Measurements from ENCODE around the gene GBE1. TPM values are rescaled to one million over a fixed set of nuclear protein-coding genes. Genes with fewer than 3 reads are reported as not detected.

The GBE1 gene
- total RNA-seq, 1 donor from 2014 or later, result 11.3 TPM

- no peak for TF ChIP-seq CTCF (IDR thresholded peaks at IDR 0.05; ENCODE audit: partially characterized antibody, unreplicated experiment)
- DNase-seq, result no peak
- H3K4me1 Mint-ChIP-seq (ENCODE audit: low read depth, unreplicated experiment), result no peaks in the 10 kb centered on the region
- H3K36me3 Mint-ChIP-seq (ENCODE audit: unreplicated experiment), result no peaks in the 10 kb centered on the region
- H3K4me3 Mint-ChIP-seq (ENCODE audit: unreplicated experiment), result no peak overlapping the region
- H3K27me3 Mint-ChIP-seq (ENCODE audit: unreplicated experiment), result no peaks in the 10 kb centered on the region
- H3K27ac Mint-ChIP-seq (ENCODE audit: unreplicated experiment), result no peak overlapping the region
- H3K9me3 Mint-ChIP-seq (ENCODE audit: unreplicated experiment), result no peaks in the 10 kb centered on the region
Measured at GRCh38 chr3:81741216-81741615, 20.2 kb downstream of the GBE1 start.

GRCh38 chr3:81740731-81741130, 20.7 kb downstream of the GBE1 start:
- no peaks in the 10 kb centered on the region for H3K9me3 Mint-ChIP-seq (ENCODE audit: unreplicated experiment)
- TF ChIP-seq CTCF (IDR thresholded peaks at IDR 0.05; ENCODE audit: partially characterized antibody, unreplicated experiment), result no peak
- H3K36me3 Mint-ChIP-seq (ENCODE audit: unreplicated experiment), result no peaks in the 10 kb centered on the region
- no peaks in the 10 kb centered on the region for H3K4me1 Mint-ChIP-seq (ENCODE audit: low read depth, unreplicated experiment)
- no peak overlapping the region for H3K4me3 Mint-ChIP-seq (ENCODE audit: unreplicated experiment)
- no peak overlapping the region for H3K27ac Mint-ChIP-seq (ENCODE audit: unreplicated experiment)
- no peaks in the 10 kb centered on the region for H3K27me3 Mint-ChIP-seq (ENCODE audit: unreplicated experiment)
- DNase-seq, result no peak

DNA sequence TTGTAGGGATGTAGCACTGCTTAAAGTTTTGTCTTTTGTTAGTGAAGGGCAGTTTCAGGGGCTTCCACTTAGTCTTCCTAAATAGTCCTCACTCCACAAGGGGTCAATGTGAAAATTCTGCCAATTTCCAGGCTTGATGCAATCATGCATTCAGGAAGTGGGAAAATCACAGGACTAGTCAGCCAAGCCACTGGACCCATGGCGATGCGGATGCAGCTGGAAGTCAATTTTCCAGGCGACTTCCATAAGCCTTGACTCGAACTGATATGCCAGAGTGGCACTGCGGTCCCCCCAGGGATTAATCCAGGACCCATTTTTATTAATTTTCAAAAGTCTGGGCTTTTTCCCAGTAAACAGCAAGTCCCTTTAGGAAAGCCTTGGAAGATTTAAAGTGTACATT, 26.1 kb downstream of the GBE1 start:
- TF ChIP-seq CTCF (IDR thresholded peaks at IDR 0.05; ENCODE audit: partially characterized antibody, unreplicated experiment), result no peak
- Mint-ChIP-seq H3K9me3 (ENCODE audit: unreplicated experiment) (no peaks in the 10 kb centered on the region), H3K4me1 (ENCODE audit: low read depth, unreplicated experiment) (no peaks in the 10 kb centered on the region), H3K36me3 (ENCODE audit: unreplicated experiment) (no peaks in the 10 kb centered on the region), H3K27ac (ENCODE audit: unreplicated experiment) (no peak overlapping the region), H3K4me3 (ENCODE audit: unreplicated experiment) (no peak overlapping the region), H3K27me3 (ENCODE audit: unreplicated experiment) (no peaks in the 10 kb centered on the region)
- no peak for DNase-seq

DNA sequence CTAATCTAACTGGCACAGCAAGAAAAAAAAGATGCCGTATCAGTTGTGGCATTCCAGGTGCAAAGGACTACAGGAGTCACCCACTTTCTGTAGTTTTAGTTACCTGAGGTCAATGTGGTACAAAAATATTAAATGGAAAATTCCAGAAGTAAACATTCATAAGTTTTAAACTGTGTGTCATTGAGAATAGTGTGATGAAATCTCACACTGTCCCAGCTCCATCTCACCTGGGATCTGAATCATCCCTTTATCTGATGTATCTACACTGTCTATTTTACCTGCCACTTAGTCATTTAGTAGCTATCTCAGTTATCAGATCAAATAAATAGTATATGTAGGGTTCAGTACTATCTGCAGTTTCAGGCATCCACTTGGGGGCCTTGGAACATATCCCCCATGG, 26.7 kb downstream of the GBE1 start:
- Mint-ChIP-seq H3K27me3 (ENCODE audit: unreplicated experiment) (no peaks in the 10 kb centered on the region), H3K36me3 (ENCODE audit: unreplicated experiment) (no peaks in the 10 kb centered on the region), H3K9me3 (ENCODE audit: unreplicated experiment) (no peaks in the 10 kb centered on the region), H3K4me1 (ENCODE audit: low read depth, unreplicated experiment) (no peaks in the 10 kb centered on the region), H3K4me3 (ENCODE audit: unreplicated experiment) (no peak overlapping the region), H3K27ac (ENCODE audit: unreplicated experiment) (no peak overlapping the region)
- no peak for DNase-seq
- no peak for TF ChIP-seq CTCF (IDR thresholded peaks at IDR 0.05; ENCODE audit: partially characterized antibody, unreplicated experiment)

- no peaks in the 10 kb centered on the region for H3K27me3 Mint-ChIP-seq (ENCODE audit: unreplicated experiment)
- no peak for TF ChIP-seq CTCF (IDR thresholded peaks at IDR 0.05; ENCODE audit: partially characterized antibody, unreplicated experiment)
- no peak overlapping the region for H3K27ac Mint-ChIP-seq (ENCODE audit: unreplicated experiment)
- peaks cover 1% of the 10 kb centered on the region for H3K9me3 Mint-ChIP-seq (ENCODE audit: unreplicated experiment)
- no peak overlapping the region for H3K4me3 Mint-ChIP-seq (ENCODE audit: unreplicated experiment)
- no peak for DNase-seq
- no peaks in the 10 kb centered on the region for H3K36me3 Mint-ChIP-seq (ENCODE audit: unreplicated experiment)
- no peaks in the 10 kb centered on the region for H3K4me1 Mint-ChIP-seq (ENCODE audit: low read depth, unreplicated experiment)
Measured at GRCh38 chr3:81732642-81733041, 28.8 kb downstream of the GBE1 start.
